ENCODE data around the gene ZACN. TPM values are rescaled to one million over a fixed set of nuclear protein-coding genes. Genes with fewer than 3 reads are reported as not detected.

The ZACN gene
- total RNA-seq, 1 donor from 2014 or later = not detected

DNA sequence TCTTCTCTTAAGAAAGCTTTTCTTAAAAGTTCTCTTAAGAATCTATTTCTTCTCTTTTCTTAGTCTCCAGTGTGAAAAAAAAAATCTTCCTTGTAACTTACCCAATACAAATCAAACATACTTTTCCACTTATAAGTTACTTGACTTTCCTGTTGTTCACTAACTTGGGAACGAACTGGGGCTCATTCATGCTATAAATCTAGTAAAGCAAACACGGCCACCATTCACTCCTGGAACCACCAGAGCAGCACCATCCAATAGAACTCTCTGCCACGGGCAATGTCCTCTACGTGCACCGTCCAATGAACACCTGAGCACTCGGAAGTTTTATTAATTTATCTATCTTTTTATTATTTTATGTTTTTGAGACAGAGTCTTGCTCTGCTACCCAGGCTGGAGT lies 27.4 kb upstream of the ZACN start:
- no peak for DNase-seq (ENCODE audit: low spot score)
- Histone ChIP-seq H3K9ac (no peak overlapping the region), H3K27ac (no peak overlapping the region), H4K20me1 (ENCODE audit: low read depth) (no peaks in the 10 kb centered on the region), H3K27me3 (no peaks in the 10 kb centered on the region), H3K4me3 (no peak overlapping the region), H3K9me3 (ENCODE audit: low read depth) (no peaks in the 10 kb centered on the region), H2AFZ (replicated peaks) (no peak overlapping the region), H3K79me2 (ENCODE audit: low read depth) (no peaks in the 10 kb centered on the region), H3K36me3 (peaks cover 5% of the 10 kb centered on the region), H3K4me2 (no peak overlapping the region), H3K4me1 (peaks cover 11% of the 10 kb centered on the region), H3F3A (ENCODE audit: low read depth) (peaks cover 15% of the 10 kb centered on the region)
- peaks cover 37% of the 10 kb centered on the region for H3K36me3 Mint-ChIP-seq
- no peak overlapping the region for H3K4me3 Mint-ChIP-seq
- no peaks in the 10 kb centered on the region for H3K9me3 Mint-ChIP-seq
- no peaks in the 10 kb centered on the region for H3K27me3 Mint-ChIP-seq (ENCODE audit: insufficient read depth, low read depth)
- H3K4me1 Mint-ChIP-seq = peaks cover 4% of the 10 kb centered on the region
- no peak overlapping the region for H3K27ac Mint-ChIP-seq
- TF ChIP-seq, protein P1, sequence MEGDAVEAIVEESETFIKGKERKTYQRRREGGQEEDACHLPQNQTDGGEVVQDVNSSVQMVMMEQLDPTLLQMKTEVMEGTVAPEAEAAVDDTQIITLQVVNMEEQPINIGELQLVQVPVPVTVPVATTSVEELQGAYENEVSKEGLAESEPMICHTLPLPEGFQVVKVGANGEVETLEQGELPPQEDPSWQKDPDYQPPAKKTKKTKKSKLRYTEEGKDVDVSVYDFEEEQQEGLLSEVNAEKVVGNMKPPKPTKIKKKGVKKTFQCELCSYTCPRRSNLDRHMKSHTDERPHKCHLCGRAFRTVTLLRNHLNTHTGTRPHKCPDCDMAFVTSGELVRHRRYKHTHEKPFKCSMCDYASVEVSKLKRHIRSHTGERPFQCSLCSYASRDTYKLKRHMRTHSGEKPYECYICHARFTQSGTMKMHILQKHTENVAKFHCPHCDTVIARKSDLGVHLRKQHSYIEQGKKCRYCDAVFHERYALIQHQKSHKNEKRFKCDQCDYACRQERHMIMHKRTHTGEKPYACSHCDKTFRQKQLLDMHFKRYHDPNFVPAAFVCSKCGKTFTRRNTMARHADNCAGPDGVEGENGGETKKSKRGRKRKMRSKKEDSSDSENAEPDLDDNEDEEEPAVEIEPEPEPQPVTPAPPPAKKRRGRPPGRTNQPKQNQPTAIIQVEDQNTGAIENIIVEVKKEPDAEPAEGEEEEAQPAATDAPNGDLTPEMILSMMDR (IDR thresholded peaks at IDR 0.05) = no peak
- TF ChIP-seq EZH2 (IDR thresholded peaks at IDR 0.05) = no peak
- no peak for TF ChIP-seq EZH2phosphoT487 (IDR thresholded peaks at IDR 0.05)

DNA sequence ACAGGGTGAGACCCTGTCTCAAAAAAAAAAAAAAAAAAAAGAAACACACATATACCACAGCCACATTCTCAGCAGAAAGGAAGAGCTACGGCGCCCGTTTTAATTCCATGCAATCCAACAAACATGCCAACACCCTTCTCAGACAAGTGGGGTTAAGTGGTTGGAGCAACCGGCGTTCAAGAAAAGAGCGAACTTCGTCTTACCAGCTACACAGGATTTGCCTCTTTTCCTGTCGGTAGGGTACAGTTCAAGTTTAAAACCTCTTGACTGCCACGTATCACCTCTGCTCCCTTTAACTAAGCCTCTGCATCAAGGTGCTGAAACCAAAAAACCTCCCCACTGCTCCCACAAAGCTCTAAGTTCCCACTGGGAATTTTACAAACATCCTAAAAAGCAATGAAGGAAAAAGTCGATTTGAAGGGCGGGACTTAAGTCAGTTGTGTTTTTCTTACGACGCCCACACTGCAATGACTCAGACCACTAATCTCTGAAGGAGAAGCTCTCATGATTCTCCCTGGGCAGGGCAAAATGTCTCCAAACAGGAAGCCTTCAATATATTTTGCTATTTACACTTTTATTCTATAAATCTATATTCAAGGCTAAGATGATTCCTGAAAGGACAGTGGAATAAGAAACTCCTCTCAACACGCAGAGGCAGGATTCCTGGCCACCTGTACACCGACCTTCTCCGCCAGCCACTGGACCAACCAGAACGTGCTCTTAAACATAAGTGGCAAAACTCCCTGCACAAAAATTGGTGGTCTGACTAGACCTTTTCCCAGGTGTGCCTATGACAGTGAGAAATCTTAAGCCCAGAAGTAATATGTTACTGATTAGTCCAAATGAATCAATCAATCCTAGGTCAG lies 25.5 kb upstream of the ZACN start:
- Mint-ChIP-seq H3K27ac (no peak overlapping the region), H3K9me3 (no peaks in the 10 kb centered on the region), H3K4me1 (peaks cover 4% of the 10 kb centered on the region), H3K4me3 (no peak overlapping the region), H3K36me3 (peaks cover 36% of the 10 kb centered on the region), H3K27me3 (ENCODE audit: insufficient read depth, low read depth) (no peaks in the 10 kb centered on the region)
- no peak overlapping the region for H2AFZ ChIP-seq (replicated peaks)
- no peak overlapping the region for H3K27ac ChIP-seq
- no peak for TF ChIP-seq EZH2phosphoT487 (IDR thresholded peaks at IDR 0.05)
- no peak for TF ChIP-seq EZH2 (IDR thresholded peaks at IDR 0.05)
- TF ChIP-seq, protein P1 (IDR thresholded peaks at IDR 0.05) = no peak
- peaks cover 21% of the 10 kb centered on the region for H3F3A ChIP-seq (ENCODE audit: low read depth)
- H3K36me3 ChIP-seq = peaks cover 2% of the 10 kb centered on the region
- no peaks in the 10 kb centered on the region for H3K79me2 ChIP-seq (ENCODE audit: low read depth)
- peaks cover 11% of the 10 kb centered on the region for H3K4me1 ChIP-seq
- H3K27me3 ChIP-seq = no peaks in the 10 kb centered on the region
- H3K9ac ChIP-seq = no peak overlapping the region
- no peaks in the 10 kb centered on the region for H3K9me3 ChIP-seq (ENCODE audit: low read depth)
- no peak overlapping the region for H3K4me3 ChIP-seq
- no peaks in the 10 kb centered on the region for H4K20me1 ChIP-seq (ENCODE audit: low read depth)
- H3K4me2 ChIP-seq = no peak overlapping the region
- no peak for DNase-seq (ENCODE audit: low spot score)

DNA sequence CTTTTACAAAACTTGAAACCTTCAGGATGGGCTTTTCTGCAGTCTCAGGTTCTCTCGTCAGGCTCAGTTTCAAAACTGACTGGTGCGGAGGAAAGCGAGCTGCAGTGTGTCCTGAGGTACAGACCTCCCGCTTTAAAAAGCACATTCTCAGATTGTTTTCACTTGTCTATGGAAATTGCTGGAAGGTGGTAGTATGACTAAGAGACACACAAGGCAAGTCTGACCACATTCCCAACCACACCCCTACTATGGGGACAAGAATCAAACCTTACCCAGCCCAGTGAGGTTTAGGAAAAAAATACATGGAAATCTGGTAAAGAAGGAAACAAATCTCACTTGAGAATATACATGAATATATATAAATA lies 24.9 kb upstream of the ZACN start:
- TF ChIP-seq, protein P1 (IDR thresholded peaks at IDR 0.05) = no peak
- no peak for TF ChIP-seq EZH2phosphoT487 (IDR thresholded peaks at IDR 0.05)
- no peak for TF ChIP-seq EZH2 (IDR thresholded peaks at IDR 0.05)
- Mint-ChIP-seq H3K27ac (no peak overlapping the region), H3K27me3 (ENCODE audit: insufficient read depth, low read depth) (no peaks in the 10 kb centered on the region), H3K9me3 (no peaks in the 10 kb centered on the region), H3K4me3 (no peak overlapping the region), H3K4me1 (peaks cover 4% of the 10 kb centered on the region), H3K36me3 (peaks cover 39% of the 10 kb centered on the region)
- Histone ChIP-seq H2AFZ (replicated peaks) (no peak overlapping the region), H3K9ac (no peak overlapping the region), H3K4me3 (no peak overlapping the region), H3K4me2 (no peak overlapping the region), H4K20me1 (ENCODE audit: low read depth) (no peaks in the 10 kb centered on the region), H3K36me3 (peaks cover 7% of the 10 kb centered on the region), H3K27me3 (no peaks in the 10 kb centered on the region), H3K27ac (no peak overlapping the region), H3K9me3 (ENCODE audit: low read depth) (no peaks in the 10 kb centered on the region), H3K79me2 (ENCODE audit: low read depth) (no peaks in the 10 kb centered on the region), H3F3A (ENCODE audit: low read depth) (peaks cover 26% of the 10 kb centered on the region), H3K4me1 (peaks cover 11% of the 10 kb centered on the region)
- DNase-seq (ENCODE audit: low spot score) = no peak

Data from neural progenitor cell (in vitro differentiated cells).